NB4 (cell line): ENCODE results near the gene PDC.

Source experiments
- POLR2A ChIP-seq: IDR thresholded peaks from 2 replicates; pipeline ENCODE4 v1.6.1; 2011; ENCODE audit warnings: mild to moderate bottlenecking; ENCODE audit not compliant: insufficient read length; ENCODE audit errors: extremely low read depth
- TF ChIP-seq, protein P1 (sequence below): IDR thresholded peaks from one replicate; pipeline ENCODE4 v1.5.1; 2012; ENCODE audit warnings: low read depth, low read length

DNA sequence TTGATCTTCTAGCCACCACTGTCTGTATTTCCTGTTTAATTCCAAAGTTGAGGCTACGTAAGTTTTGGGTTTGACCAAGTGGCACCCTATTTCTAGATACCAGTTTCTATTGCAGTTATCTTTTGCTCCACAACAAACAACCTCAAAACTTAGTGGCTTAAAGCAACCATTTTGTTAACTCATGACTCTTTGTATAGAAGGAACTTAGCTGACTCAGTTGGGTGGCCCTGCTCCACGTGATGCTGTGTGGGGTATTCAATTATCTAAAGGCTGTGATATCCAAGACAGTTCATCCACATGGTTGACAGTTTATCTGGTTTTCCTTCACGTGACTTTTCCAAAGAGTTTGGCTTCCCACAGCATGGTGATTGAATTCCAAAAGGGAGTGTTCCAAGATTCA, 34.8 kb downstream of the PDC start:
- TF ChIP-seq POLR2A, result no peak
- TF ChIP-seq, protein P1, sequence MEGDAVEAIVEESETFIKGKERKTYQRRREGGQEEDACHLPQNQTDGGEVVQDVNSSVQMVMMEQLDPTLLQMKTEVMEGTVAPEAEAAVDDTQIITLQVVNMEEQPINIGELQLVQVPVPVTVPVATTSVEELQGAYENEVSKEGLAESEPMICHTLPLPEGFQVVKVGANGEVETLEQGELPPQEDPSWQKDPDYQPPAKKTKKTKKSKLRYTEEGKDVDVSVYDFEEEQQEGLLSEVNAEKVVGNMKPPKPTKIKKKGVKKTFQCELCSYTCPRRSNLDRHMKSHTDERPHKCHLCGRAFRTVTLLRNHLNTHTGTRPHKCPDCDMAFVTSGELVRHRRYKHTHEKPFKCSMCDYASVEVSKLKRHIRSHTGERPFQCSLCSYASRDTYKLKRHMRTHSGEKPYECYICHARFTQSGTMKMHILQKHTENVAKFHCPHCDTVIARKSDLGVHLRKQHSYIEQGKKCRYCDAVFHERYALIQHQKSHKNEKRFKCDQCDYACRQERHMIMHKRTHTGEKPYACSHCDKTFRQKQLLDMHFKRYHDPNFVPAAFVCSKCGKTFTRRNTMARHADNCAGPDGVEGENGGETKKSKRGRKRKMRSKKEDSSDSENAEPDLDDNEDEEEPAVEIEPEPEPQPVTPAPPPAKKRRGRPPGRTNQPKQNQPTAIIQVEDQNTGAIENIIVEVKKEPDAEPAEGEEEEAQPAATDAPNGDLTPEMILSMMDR, result no peak
